ENCODE data around the gene PRKAG2. TPM values are rescaled to one million over a fixed set of nuclear protein-coding genes. Genes with fewer than 3 reads are reported as not detected.

The PRKAG2 gene
- total RNA-seq, 4 donors from 2014 or later = 7.5 to 14.3 (median 12.2) TPM

DNA sequence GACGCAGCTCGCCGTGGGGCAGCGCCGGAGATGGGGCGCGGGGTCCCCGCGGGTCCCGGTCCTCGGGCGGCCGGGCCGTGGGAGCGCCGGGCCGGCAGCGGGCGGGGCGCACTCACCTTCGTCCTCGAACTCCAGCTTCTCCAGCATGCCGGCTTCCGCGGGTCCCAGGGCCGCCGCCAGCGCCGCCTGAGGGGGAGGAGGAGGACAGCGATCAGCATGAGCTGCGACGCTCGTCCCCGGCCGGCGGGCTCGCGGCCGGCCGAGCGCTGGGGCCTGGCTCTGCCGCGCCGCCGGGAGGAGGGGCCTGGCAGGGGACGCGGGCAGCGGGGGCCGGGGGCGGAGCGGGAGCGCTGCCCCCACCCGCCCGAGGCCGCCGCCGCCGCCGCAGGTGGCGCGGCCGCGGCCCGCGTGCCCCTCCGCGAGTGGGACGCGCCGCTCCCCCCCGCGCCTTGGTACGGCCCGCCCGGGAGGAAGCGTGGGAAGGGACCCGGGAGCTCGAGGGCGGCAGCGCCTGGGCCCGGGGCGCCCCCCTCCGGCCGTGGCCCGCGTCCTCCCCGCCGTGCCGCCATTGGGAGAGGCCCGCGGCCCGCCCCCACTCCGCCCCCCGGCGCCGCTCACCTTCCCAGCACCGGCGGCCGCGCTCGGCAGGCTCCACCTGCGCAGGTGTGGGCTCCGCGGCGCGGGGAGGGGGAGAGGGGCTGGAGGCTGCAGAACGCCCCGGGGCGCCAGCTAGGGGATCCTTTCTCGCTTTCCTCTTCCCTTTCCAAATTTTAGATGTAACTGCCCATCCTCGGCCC is 244.8 kb downstream of the PRKAG2 start:
- peak overlapping the region; percentile 53 for H3K4me3 ChIP-seq (ENCODE audit: low read depth, poor library complexity, severe bottlenecking)
- TF ChIP-seq, protein P1, sequence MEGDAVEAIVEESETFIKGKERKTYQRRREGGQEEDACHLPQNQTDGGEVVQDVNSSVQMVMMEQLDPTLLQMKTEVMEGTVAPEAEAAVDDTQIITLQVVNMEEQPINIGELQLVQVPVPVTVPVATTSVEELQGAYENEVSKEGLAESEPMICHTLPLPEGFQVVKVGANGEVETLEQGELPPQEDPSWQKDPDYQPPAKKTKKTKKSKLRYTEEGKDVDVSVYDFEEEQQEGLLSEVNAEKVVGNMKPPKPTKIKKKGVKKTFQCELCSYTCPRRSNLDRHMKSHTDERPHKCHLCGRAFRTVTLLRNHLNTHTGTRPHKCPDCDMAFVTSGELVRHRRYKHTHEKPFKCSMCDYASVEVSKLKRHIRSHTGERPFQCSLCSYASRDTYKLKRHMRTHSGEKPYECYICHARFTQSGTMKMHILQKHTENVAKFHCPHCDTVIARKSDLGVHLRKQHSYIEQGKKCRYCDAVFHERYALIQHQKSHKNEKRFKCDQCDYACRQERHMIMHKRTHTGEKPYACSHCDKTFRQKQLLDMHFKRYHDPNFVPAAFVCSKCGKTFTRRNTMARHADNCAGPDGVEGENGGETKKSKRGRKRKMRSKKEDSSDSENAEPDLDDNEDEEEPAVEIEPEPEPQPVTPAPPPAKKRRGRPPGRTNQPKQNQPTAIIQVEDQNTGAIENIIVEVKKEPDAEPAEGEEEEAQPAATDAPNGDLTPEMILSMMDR (IDR thresholded peaks at IDR 0.05) = no peak
- no peak for TF ChIP-seq POLR2A (IDR thresholded peaks at IDR 0.05)
- peak; percentile 37 to 95 for DNase-seq (ENCODE audit: low spot score in 2 of 2)
- WGBS, 2 donors = 0 to 1% methylated on average over 18 to 32 of the region's 111 CpGs
- intact Hi-C loops (cut with DNase I; ENCODE audit: low total_unique reads) = no loop called here

DNA sequence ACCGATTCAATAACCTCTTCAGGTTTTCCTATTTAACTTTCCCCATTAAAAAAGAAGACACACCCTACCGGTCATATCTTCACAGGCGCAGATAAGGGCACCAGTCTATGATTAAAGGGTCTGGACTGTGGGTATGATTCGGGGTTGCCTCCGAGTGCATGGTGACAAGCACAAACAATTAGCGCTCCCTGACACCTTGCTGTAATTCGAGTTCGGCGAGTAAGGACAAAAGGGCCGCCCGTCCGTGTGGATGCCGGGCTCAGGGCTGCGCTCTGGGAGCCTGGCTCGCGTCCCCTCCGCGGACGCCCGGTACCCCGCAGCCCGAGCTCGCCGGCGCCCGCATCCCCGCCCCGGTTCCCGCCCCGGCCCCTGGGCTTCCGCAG is 245.4 kb downstream of the PRKAG2 start:
- intact Hi-C loops (cut with DNase I; ENCODE audit: low total_unique reads) = no loop called here
- TF ChIP-seq, protein P1 (IDR thresholded peaks at IDR 0.05) = no peak
- no peak for TF ChIP-seq POLR2A (IDR thresholded peaks at IDR 0.05)
- no peak for DNase-seq (ENCODE audit: low spot score in 2 of 2)
- 1 to 2% methylated on average over 11 to 29 of the region's 31 CpGs for WGBS, 2 donors
- peak overlapping the region; percentile 53 for H3K4me3 ChIP-seq (ENCODE audit: low read depth, poor library complexity, severe bottlenecking)

DNA sequence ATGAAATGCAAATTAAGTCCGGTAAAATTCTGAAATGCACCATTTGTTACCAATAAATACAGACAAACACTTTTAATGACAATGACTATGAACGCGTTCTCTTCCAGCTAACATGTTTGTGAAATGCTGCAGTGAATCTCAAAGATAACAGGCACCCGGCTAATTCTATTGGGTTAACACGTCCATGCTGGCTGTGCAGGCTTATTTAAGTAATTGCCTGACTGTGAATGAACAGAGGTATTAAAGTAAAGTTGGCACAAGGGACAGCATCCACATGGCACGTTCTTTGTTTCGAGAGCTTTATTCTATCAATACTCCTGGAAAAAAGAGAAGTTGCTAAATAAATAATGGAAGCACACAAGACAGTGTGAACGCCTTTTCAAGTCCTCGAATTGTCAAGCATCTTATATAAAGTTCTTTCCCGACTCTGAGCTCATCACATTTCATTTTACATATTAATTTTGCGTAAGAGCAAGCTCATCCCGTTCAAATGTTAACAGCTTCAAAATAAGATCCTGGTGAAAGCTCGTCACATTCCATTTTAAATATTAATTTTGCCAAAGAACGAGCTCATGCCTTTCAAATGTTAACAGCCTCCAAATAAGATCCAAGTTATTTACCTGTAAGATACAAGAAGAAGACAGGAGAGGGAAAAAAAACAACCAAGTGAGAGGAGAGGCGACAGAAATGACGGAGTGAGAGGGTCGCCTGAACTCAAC is 245.9 kb downstream of the PRKAG2 start:
- TF ChIP-seq, protein P1 (IDR thresholded peaks at IDR 0.05) = no peak
- TF ChIP-seq POLR2A (IDR thresholded peaks at IDR 0.05) = no peak
- H3K4me3 ChIP-seq (ENCODE audit: low read depth, poor library complexity, severe bottlenecking) = no peak overlapping the region
- intact Hi-C loops (cut with DNase I; ENCODE audit: low total_unique reads) = no loop called here
- peak in 1 of 2 donors; percentile 26 for DNase-seq (ENCODE audit: low spot score in 2 of 2)
- 28 to 33% methylated on average over 17 of the region's 17 CpGs for WGBS, 2 donors

DNA sequence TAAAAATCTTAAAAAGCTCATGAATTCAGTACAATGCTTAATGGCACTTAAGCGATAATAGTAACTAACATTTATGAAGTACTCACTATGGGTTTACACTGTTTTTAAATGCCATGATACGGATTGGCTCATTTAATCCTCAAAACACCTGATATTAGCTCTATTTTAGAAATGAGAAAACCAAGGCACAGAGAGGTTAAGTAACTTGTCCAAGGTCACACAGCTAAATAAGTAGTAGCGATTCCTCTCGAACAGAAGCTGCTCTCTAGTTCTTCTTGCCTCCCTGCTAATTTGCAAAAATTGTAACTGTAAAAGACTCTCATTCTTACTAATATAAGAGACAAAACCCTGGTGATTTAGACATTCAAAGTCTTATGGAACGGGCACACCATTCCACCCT is 246.6 kb downstream of the PRKAG2 start:
- WGBS, 2 donors = 93 to 95% methylated on average over 5 of the region's 5 CpGs
- peak in 1 of 2 donors; percentile 34 for DNase-seq (ENCODE audit: low spot score in 2 of 2)
- TF ChIP-seq, protein P1 (IDR thresholded peaks at IDR 0.05) = no peak
- no peak for TF ChIP-seq POLR2A (IDR thresholded peaks at IDR 0.05)
- no peak overlapping the region for H3K4me3 ChIP-seq (ENCODE audit: low read depth, poor library complexity, severe bottlenecking)
- intact Hi-C loops (cut with DNase I; ENCODE audit: low total_unique reads) = no loop called here

DNA sequence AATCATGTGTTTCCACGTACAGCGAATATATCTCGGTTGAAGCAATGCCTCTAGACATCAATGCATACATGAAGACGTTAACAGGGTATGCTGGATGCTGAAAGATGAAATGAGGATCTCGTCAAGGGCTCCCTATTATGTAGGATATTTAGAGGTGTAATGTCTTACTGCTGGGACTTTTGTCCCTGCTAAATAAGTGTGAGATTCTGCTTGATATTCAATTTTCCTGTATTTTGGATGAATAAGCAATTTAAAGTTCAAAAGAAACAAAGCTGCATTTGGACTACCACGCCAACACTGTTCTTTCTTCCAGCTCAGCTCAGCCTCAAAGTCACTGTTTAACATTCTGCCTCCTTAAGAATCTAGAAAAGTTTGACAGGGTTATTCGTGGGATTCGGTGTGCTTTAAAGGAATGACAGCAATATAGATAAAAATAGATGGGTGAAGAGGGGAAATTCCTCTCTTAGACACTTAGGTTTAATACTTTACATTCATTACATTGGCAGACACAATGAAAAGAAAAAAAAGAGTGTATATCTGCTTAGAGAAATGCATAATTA is 247.1 kb downstream of the PRKAG2 start:
- TF ChIP-seq POLR2A (IDR thresholded peaks at IDR 0.05) = no peak
- TF ChIP-seq, protein P1 (IDR thresholded peaks at IDR 0.05) = no peak
- H3K4me3 ChIP-seq (ENCODE audit: low read depth, poor library complexity, severe bottlenecking) = no peak overlapping the region
- intact Hi-C loops (cut with DNase I; ENCODE audit: low total_unique reads) = loop anchor here (10.0 kb wide), 1 partner anchor 125 kb away; no protein-coding TSS in a partner anchor
- 84 to 94% methylated on average over 8 of the region's 8 CpGs for WGBS, 2 donors
- DNase-seq (ENCODE audit: low spot score in 2 of 2) = no peak

All from lower leg skin (tissue), 4 donors.